Spleen (tissue), 11 donors: ENCODE measurements around the gene PRX. TPM values are rescaled to one million over a fixed set of nuclear protein-coding genes. Genes with fewer than 3 reads are reported as not detected.

Experiments
- DNase-seq: peaks from one replicate; pipeline ENCODE4 v3.0.0-alpha.2; 2020
- H3K27ac ChIP-seq, 8 donors: fragments of 200-600 bp; sonication (generic) in 7 of 8; 1 replicate in 4 of 8; 2 replicates in 4 of 8; pipeline versions ENCODE4 v1.5.0 to v1.8.0; 2016 to 2021; ENCODE audit warnings: inconsistent platforms in 4 of 8, mild to moderate bottlenecking in 4 of 8, moderate library complexity in 1 of 8
- H3K27me3 ChIP-seq, 7 donors: fragments of 200-600 bp; sonication (generic) in 6 of 7; replicated peaks in 1 of 7; 1 replicate in 4 of 7; 2 replicates in 3 of 7; pipeline versions ENCODE4 v1.5.0 to v1.8.0; 2016 to 2021; ENCODE audit warnings: inconsistent platforms in 3 of 7, mild to moderate bottlenecking in 1 of 7
- H3K36me3 ChIP-seq, 6 donors: fragments of 200-600 bp; sonication (generic) in 5 of 6; 1 replicate in 4 of 6; 2 replicates in 2 of 6; pipeline versions ENCODE4 v1.5.0 to v1.8.0; 2016 to 2021; ENCODE audit warnings: inconsistent platforms in 2 of 6
- H3K4me1 ChIP-seq, 6 donors: fragments of 200-600 bp; sonication (generic) in 5 of 6; 1 replicate in 3 of 6; 2 replicates in 3 of 6; pipeline versions ENCODE4 v1.5.0 to v1.8.0; 2016 to 2021; ENCODE audit warnings: inconsistent platforms in 3 of 6
- H3K4me3 ChIP-seq, 8 donors: fragments of 200-600 bp; sonication (generic) in 7 of 8; 1 replicate in 4 of 8; 2 replicates in 4 of 8; pipeline versions ENCODE4 v1.5.0 to v1.8.0; 2016 to 2021; ENCODE audit warnings: inconsistent platforms in 4 of 8, mild to moderate bottlenecking in 4 of 8, moderate library complexity in 2 of 8
- H3K9me3 ChIP-seq, 8 donors: fragments of 200-600 bp; sonication (generic) in 7 of 8; 1 replicate in 4 of 8; 2 replicates in 4 of 8; pipeline versions ENCODE4 v1.5.0 to v1.8.0; 2016 to 2021; ENCODE audit warnings: inconsistent platforms in 4 of 8
- CTCF ChIP-seq, 11 experiments: fragments of 200-600 bp in 7 of 11; fragments of 450-650 bp in 4 of 11; sonication (generic) in 4 of 11; IDR thresholded peaks in 8 of 11; conservative IDR thresholded peaks in 3 of 11; 1 replicate in 7 of 11; 2 replicates in 4 of 11; pipeline versions ENCODE4 v1.4.0 to v1.8.0; 2016 to 2021; ENCODE audit warnings: antibody characterized with exemption in 11 of 11, inconsistent platforms in 4 of 11, mild to moderate bottlenecking in 1 of 11
- POLR2A ChIP-seq, 3 donors: fragments of 450-650 bp; IDR thresholded peaks; one replicate each; pipeline ENCODE4 v1.5.1; 2017; ENCODE audit warnings: antibody characterized with exemption in 3 of 3, mild to moderate bottlenecking in 1 of 3
- POLR2AphosphoS5 ChIP-seq, 3 donors: sonication (generic); formaldehyde crosslinking; IDR thresholded peaks; one replicate each; pipeline ENCODE4 v1.5.1; 2017; ENCODE audit warnings: antibody characterized with exemption in 3 of 3
- WGBS, 5 donors: extraction: QIAGEN DNeasy Blood & Tissue Kit in 3 of 5; methylation state at CpG; one replicate each; pipeline versions ENCODE4 v1.1.5 to v1.1.7; 2013 to 2018; 5-methylcytosine and 5-hydroxymethylcytosine counted together
- intact Hi-C: fragments of 100-400 bp; cut with DNase I; formaldehyde crosslinking; loops from one replicate; pipeline ENCODE4 v1.15.0; 2023; ENCODE audit warnings: low total_unique reads
- microRNA-seq, 3 donors: library from miRNA; unstranded; fragments of <30 nt; microRNA quantifications; one replicate each; pipeline versions ENCODE4 to v1.1.0, GENCODE V29; 2019 to 2020
- polyA plus RNA-seq, 3 donors: library from polyadenylated mRNA; stranded (reverse); fragments of 200-250 nt; gene quantifications; one replicate each; pipeline ENCODE4 v1.2.1, GENCODE V29; 2013
- small RNA-seq, 4 donors: library from RNA; depleted of rRNA; stranded (forward); fragments of <200 nt; gene quantifications; one replicate each; pipeline ENCODE3, GENCODE V24; 2016
- total RNA-seq, 7 donors: library from RNA; depleted of rRNA in 3 of 7; stranded (reverse); fragments of >200 nt in 3 of 7; fragmentation: NEBNext Ultra II Directional in 4 of 7; extraction: Animal tissue kit (Norgen Biotek cat#: 25700) in 4 of 7; gene quantifications; one replicate each; pipeline versions ENCODE4 v1.1.0 to v1.2.1, GENCODE V29; 2016 to 2021
- donor health status: healthy with polysubstance abuse.
- donor health status: DM: no; HTN: no; CAD: no; lungs with moderate emphysema.
- donor health status: DM: no; HTN: no; CAD: no.
- donor health status: Bipolar disorder and iron deficiency.
- donor health status: healthy.
- donor health status: DM: no; HTN: no; CAD: no.
- donor health status: DM: yes; HTN: yes; CAD: no.

PRX gene
- total and polyA plus RNA-seq, 10 donors: 0.50 to 3.4 (median 2.1) TPM

GRCh38 chr19:40344422-40344821, 68.8 kb downstream of the PRX start:
- no peaks in the 10 kb centered on the region for H3K27me3 ChIP-seq
- H3K4me1 ChIP-seq: peaks cover 7 to 48% (median 29%) of the 10 kb centered on the region in 6 donors
- H3K4me3 ChIP-seq: no peak overlapping the region
- intact Hi-C loops: no loop called here
- DNase-seq: no peak
- no peaks in the 10 kb centered on the region for H3K9me3 ChIP-seq
- peaks cover 0 to 28% (median 4%) of the 10 kb centered on the region in 6 donors for H3K36me3 ChIP-seq
- H3K27ac ChIP-seq: no peak overlapping the region
- WGBS, 5 donors: 60 to 75% (median 71%) methylated on average over 7 of the region's 7 CpGs
- no peak for TF ChIP-seq POLR2A (IDR thresholded peaks at IDR 0.05)
- TF ChIP-seq POLR2AphosphoS5 (IDR thresholded peaks at IDR 0.05): no peak
- TF ChIP-seq CTCF (IDR thresholded peaks at IDR 0.05 in 8 of 11, conservative IDR thresholded peaks at IDR 0.05 in 3 of 11): no peak

Small RNAs within 50 kb of the gene (microRNA-seq; reads per million reads assigned to microRNA genes)
- 0.28 to 1.1 (median 0.35) reads per million in 3 donors for gene MIR6796

Small RNAs within 50 kb of the gene (small RNA-seq; reads per million reads assigned to genes)
- 0 to 0.14 (median 0.03) reads per million in 4 donors for gene MIR6796
- gene RF00017: 0 reads per million in 4 donors

Other genes starting within 250 kb of the PRX start
- 10 to 100 TPM; 14.0 to 25.6 (median 17.9) TPM for gene MAP3K10, start 222.0 kb downstream of the PRX start, total RNA-seq
- gene MAP3K10, start 222.0 kb downstream of the PRX start, polyA plus RNA-seq: 10 to 100 TPM in 1 of 3 donors, 1 to 10 TPM in 2; 4.3 to 23.0 (median 8.4) TPM
- gene TTC9B, start 195.0 kb downstream of the PRX start, total RNA-seq: not detected
- gene TTC9B, start 195.0 kb downstream of the PRX start, polyA plus RNA-seq: not detected
- gene CCNP, start 186.7 kb downstream of the PRX start, total RNA-seq: under 1 TPM in 2 of 7 donors, not detected in 5; 0.43 to 0.47 TPM
- gene CCNP, start 186.7 kb downstream of the PRX start, polyA plus RNA-seq: under 1 TPM; 0.18 to 0.43 (median 0.26) TPM
- 100 to 1,000 TPM in 4 of 7 donors, 10 to 100 TPM in 3; 95.1 to 134 (median 112) TPM for gene AKT2, start 128.0 kb downstream of the PRX start, total RNA-seq
- 10 to 100 TPM; 28.8 to 75.7 (median 37.1) TPM for gene AKT2, start 128.0 kb downstream of the PRX start, polyA plus RNA-seq
- gene C19orf47, start 65.0 kb downstream of the PRX start, total RNA-seq: 10 to 100 TPM; 10.2 to 21.9 (median 13.2) TPM
- gene C19orf47, start 65.0 kb downstream of the PRX start, polyA plus RNA-seq: 10 to 100 TPM in 1 of 3 donors, 1 to 10 TPM in 2; 8.2 to 14.7 (median 8.5) TPM
- 100 to 1,000 TPM; 187 to 589 (median 326) TPM for gene PLD3, start 64.7 kb downstream of the PRX start, total RNA-seq
- gene PLD3, start 64.7 kb downstream of the PRX start, polyA plus RNA-seq: 100 to 1,000 TPM in 1 of 3 donors, 10 to 100 TPM in 2; 61.3 to 120 (median 81.6) TPM
- under 1 TPM in 1 of 7 donors, not detected in 6; 0.19 TPM for gene HIPK4, start 23.2 kb downstream of the PRX start, total RNA-seq
- gene HIPK4, start 23.2 kb downstream of the PRX start, polyA plus RNA-seq: under 1 TPM in 1 of 3 donors, not detected in 2; 0.08 TPM
- gene SERTAD1, start 12.6 kb upstream of the PRX start, total RNA-seq: 10 to 100 TPM in 6 of 7 donors, 1 to 10 TPM in 1; 9.8 to 19.7 (median 13.2) TPM
- 10 to 100 TPM in 1 of 3 donors, 1 to 10 TPM in 2; 8.5 to 14.9 (median 9.4) TPM for gene SERTAD1, start 12.6 kb upstream of the PRX start, polyA plus RNA-seq
- 10 to 100 TPM; 21.5 to 51.4 (median 30.9) TPM for gene SERTAD3, start 31.0 kb upstream of the PRX start, total RNA-seq
- gene SERTAD3, start 31.0 kb upstream of the PRX start, polyA plus RNA-seq: 10 to 100 TPM; 21.8 to 32.6 (median 23.5) TPM
- gene BLVRB, start 52.4 kb upstream of the PRX start, total RNA-seq: 100 to 1,000 TPM in 6 of 7 donors, 10 to 100 TPM in 1; 92.3 to 243 (median 179) TPM
- 100 to 1,000 TPM in 2 of 3 donors, 10 to 100 TPM in 1; 90.6 to 215 (median 136) TPM for gene BLVRB, start 52.4 kb upstream of the PRX start, polyA plus RNA-seq
- 1 to 10 TPM in 3 of 7 donors, under 1 TPM in 4; 0.32 to 2.3 (median 0.85) TPM for gene SPTBN4, start 53.6 kb upstream of the PRX start, total RNA-seq
- gene SPTBN4, start 53.6 kb upstream of the PRX start, polyA plus RNA-seq: under 1 TPM; 0.30 to 0.61 (median 0.35) TPM
- gene SHKBP1, start 163.5 kb upstream of the PRX start, total RNA-seq: 100 to 1,000 TPM; 127 to 282 (median 151) TPM
- 100 to 1,000 TPM; 102 to 164 (median 152) TPM for gene SHKBP1, start 163.5 kb upstream of the PRX start, polyA plus RNA-seq
- 100 to 1,000 TPM in 6 of 7 donors, 10 to 100 TPM in 1; 66.0 to 197 (median 186) TPM for gene LTBP4, start 188.0 kb upstream of the PRX start, total RNA-seq
- 100 to 1,000 TPM in 1 of 3 donors, 10 to 100 TPM in 2; 26.5 to 107 (median 34.3) TPM for gene LTBP4, start 188.0 kb upstream of the PRX start, polyA plus RNA-seq